ENCODE data around the gene TM9SF4.

TM9SF4 gene

GRCh38 chr20:32203356-32204204, 94.1 kb downstream of the TM9SF4 start:
- no peak overlapping the region for H2AFZ ChIP-seq
- peaks cover 11% of the 10 kb centered on the region for H3K4me1 ChIP-seq
- TF ChIP-seq, protein P1, sequence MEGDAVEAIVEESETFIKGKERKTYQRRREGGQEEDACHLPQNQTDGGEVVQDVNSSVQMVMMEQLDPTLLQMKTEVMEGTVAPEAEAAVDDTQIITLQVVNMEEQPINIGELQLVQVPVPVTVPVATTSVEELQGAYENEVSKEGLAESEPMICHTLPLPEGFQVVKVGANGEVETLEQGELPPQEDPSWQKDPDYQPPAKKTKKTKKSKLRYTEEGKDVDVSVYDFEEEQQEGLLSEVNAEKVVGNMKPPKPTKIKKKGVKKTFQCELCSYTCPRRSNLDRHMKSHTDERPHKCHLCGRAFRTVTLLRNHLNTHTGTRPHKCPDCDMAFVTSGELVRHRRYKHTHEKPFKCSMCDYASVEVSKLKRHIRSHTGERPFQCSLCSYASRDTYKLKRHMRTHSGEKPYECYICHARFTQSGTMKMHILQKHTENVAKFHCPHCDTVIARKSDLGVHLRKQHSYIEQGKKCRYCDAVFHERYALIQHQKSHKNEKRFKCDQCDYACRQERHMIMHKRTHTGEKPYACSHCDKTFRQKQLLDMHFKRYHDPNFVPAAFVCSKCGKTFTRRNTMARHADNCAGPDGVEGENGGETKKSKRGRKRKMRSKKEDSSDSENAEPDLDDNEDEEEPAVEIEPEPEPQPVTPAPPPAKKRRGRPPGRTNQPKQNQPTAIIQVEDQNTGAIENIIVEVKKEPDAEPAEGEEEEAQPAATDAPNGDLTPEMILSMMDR (IDR thresholded peaks at IDR 0.05) = no peak
- peak overlapping the region; percentile 97 for H3K4me2 ChIP-seq (ENCODE audit: low read length)
- H3K36me3 ChIP-seq (ENCODE audit: control insufficient read depth, insufficient read depth, low read length) = no peaks in the 10 kb centered on the region
- H3K4me3 ChIP-seq (ENCODE audit: low read depth, low read length) = no peak overlapping the region
- H3K27ac ChIP-seq = no peak overlapping the region
- no peaks in the 10 kb centered on the region for H3K27me3 ChIP-seq (ENCODE audit: control insufficient read depth, insufficient read depth, low read length)
- H3K9ac ChIP-seq = no peak overlapping the region
- no peaks in the 10 kb centered on the region for H3K9me3 ChIP-seq (ENCODE audit: control insufficient read depth, low read length)
- H3K79me2 ChIP-seq = peaks cover 42% of the 10 kb centered on the region

- H3K4me3 ChIP-seq (ENCODE audit: low read depth, low read length) = peak overlapping the region; percentile 24
- H3K36me3 ChIP-seq (ENCODE audit: control insufficient read depth, insufficient read depth, low read length) = no peaks in the 10 kb centered on the region
- TF ChIP-seq, protein P1 (IDR thresholded peaks at IDR 0.05) = no peak
- H3K27me3 ChIP-seq (ENCODE audit: control insufficient read depth, insufficient read depth, low read length) = no peaks in the 10 kb centered on the region
- H3K9me3 ChIP-seq (ENCODE audit: control insufficient read depth, low read length) = no peaks in the 10 kb centered on the region
- H2AFZ ChIP-seq = no peak overlapping the region
- peaks cover 42% of the 10 kb centered on the region for H3K79me2 ChIP-seq
- no peak overlapping the region for H3K9ac ChIP-seq
- peak overlapping the region; percentile 58 for H3K27ac ChIP-seq
- peaks cover 15% of the 10 kb centered on the region for H3K4me1 ChIP-seq
- peak overlapping the region; percentile 97 for H3K4me2 ChIP-seq (ENCODE audit: low read length)
Observed at GRCh38 chr20:32204205-32205109, 94.9 kb downstream of the TM9SF4 start.

DNA sequence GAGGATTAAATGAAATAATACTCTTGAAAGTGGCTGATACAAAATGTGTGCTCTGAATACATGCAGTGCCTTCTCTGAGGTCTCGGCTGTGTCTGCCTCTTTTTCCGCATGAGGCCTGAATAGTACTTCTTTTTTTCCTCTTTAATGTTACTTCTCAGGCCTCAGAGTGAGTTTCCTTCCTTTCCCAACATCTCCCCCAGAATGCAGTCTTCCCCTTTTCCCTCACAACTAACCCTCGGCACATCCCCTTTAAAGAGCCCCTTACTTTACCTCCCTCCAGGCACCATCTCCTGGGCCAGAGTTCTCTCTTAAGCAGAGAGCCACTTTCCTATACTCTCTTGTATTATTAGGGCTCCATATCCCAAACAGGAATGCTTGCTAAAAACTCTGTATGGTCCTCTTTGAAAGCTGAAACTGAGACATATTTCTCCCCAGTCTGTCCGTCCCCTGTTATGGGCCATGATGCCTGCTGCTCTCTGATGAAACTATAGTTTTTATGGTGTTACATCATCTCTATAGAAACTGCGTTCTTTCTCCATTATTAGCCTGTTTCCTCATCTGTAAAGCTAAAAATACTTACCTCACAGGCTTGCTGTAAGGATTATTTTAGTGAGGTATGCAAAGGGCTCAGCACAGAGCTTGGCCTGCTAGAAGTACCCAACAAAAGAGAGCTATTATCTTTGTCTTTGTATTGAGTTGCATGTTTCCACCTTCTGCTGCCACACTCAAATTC, 95.8 kb downstream of the TM9SF4 start:
- Histone ChIP-seq H3K79me2 (peaks cover 42% of the 10 kb centered on the region), H2AFZ (no peak overlapping the region), H3K9me3 (ENCODE audit: control insufficient read depth, low read length) (no peaks in the 10 kb centered on the region), H3K4me2 (ENCODE audit: low read length) (peak overlapping the region; percentile 97), H3K9ac (no peak overlapping the region), H3K27me3 (ENCODE audit: control insufficient read depth, insufficient read depth, low read length) (no peaks in the 10 kb centered on the region), H3K4me3 (ENCODE audit: low read depth, low read length) (peak overlapping the region; percentile 91), H3K36me3 (ENCODE audit: control insufficient read depth, insufficient read depth, low read length) (no peaks in the 10 kb centered on the region), H3K27ac (peak overlapping the region; percentile 58), H3K4me1 (peaks cover 15% of the 10 kb centered on the region)
- TF ChIP-seq, protein P1 (IDR thresholded peaks at IDR 0.05) = no peak

GRCh38 chr20:32205843-32206759, 96.6 kb downstream of the TM9SF4 start:
- Histone ChIP-seq H3K79me2 (peaks cover 42% of the 10 kb centered on the region), H3K4me2 (ENCODE audit: low read length) (peak overlapping the region; percentile 97), H3K4me3 (ENCODE audit: low read depth, low read length) (peak overlapping the region; percentile 91), H3K36me3 (ENCODE audit: control insufficient read depth, insufficient read depth, low read length) (no peaks in the 10 kb centered on the region), H3K27ac (peak overlapping the region; percentile 63), H3K27me3 (ENCODE audit: control insufficient read depth, insufficient read depth, low read length) (no peaks in the 10 kb centered on the region), H2AFZ (peak overlapping the region; percentile 70), H3K9me3 (ENCODE audit: control insufficient read depth, low read length) (no peaks in the 10 kb centered on the region), H3K4me1 (peaks cover 15% of the 10 kb centered on the region), H3K9ac (no peak overlapping the region)
- TF ChIP-seq, protein P1 (IDR thresholded peaks at IDR 0.05) = no peak

Measured in parathyroid adenoma (tissue), 2 donors.